SU-DHL-6 (cell line): ENCODE data around the gene CSNK1A1.

ENCODE experiments used
- EZH2phosphoT487 ChIP-seq: fragments of 200-600 bp; sonication (generic), shearing (Covaris generic); conservative IDR thresholded peaks from 2 replicates; pipeline ENCODE4 v1.6.1; 2018; ENCODE audit warnings: mild to moderate bottlenecking, antibody characterized with exemption, low read length, moderate library complexity, mixed read lengths
- TF ChIP-seq, protein P1 (sequence below): fragments of 200-600 bp; sonication (generic); IDR thresholded peaks from one replicate; pipeline ENCODE4 v1.5.1; 2017; ENCODE audit warnings: antibody characterized with exemption, mild to moderate bottlenecking, low read length, moderate library complexity; ENCODE audit not compliant: insufficient read depth, poor library complexity, severe bottlenecking

DNA sequence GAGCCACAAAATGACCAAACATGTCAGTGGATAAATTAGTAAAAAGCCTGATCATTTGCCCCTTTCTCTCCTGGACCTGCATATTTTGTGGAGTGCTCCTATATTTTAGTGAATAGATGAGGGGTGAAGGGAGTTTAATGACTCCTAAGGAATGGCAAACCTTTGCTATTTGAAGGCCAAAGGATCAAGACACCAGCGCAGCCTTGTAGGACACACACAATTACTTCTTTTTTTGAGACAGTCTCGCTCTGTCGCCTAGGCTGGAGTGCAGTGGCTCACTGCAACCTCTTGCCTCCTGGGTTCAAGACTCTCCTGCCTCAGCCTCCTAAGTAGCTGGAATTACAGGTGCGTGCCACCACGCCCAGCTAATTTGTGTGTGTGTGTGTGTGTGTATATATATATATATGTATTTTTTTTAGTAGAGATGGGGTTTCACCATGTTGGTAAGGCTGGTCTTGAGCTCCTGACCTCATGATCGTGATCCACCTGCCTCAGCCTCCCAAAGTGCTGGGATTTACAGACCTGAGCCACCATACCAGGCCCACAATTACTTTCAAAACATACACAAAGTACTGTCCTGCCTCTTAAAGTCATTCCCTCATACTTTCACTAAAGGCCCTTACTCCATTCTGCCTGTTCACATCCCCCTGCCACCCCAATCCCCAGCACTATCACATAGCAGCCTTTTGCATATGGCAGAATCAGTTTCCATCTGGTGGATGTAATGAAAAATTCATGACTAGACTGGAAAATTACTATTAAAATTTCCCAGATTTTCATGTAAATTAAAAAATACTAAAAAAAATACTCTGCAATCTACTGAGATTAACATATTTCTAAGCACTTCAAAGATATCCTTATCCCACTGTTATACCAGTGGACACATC lies 60.4 kb downstream of the CSNK1A1 start:
- TF ChIP-seq, protein P1, sequence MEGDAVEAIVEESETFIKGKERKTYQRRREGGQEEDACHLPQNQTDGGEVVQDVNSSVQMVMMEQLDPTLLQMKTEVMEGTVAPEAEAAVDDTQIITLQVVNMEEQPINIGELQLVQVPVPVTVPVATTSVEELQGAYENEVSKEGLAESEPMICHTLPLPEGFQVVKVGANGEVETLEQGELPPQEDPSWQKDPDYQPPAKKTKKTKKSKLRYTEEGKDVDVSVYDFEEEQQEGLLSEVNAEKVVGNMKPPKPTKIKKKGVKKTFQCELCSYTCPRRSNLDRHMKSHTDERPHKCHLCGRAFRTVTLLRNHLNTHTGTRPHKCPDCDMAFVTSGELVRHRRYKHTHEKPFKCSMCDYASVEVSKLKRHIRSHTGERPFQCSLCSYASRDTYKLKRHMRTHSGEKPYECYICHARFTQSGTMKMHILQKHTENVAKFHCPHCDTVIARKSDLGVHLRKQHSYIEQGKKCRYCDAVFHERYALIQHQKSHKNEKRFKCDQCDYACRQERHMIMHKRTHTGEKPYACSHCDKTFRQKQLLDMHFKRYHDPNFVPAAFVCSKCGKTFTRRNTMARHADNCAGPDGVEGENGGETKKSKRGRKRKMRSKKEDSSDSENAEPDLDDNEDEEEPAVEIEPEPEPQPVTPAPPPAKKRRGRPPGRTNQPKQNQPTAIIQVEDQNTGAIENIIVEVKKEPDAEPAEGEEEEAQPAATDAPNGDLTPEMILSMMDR: no peak
- TF ChIP-seq EZH2phosphoT487: no peak
